GM21576 (cell line): ENCODE results near the gene BBC3.
"Not testable (repeated sequence)": the region's sequence is repeated elsewhere in the genome, so short reads cannot be mapped to it uniquely, and the experiment has no call there.

Source experiments
- ATAC-seq: cut with Tn5 transposase; IDR thresholded peaks from one replicate; pipeline ENCODE4 v1.9.1; 2021; ENCODE audit warnings: mild to moderate bottlenecking, moderate library complexity; ENCODE audit not compliant: unreplicated experiment

Gene BBC3

DNA sequence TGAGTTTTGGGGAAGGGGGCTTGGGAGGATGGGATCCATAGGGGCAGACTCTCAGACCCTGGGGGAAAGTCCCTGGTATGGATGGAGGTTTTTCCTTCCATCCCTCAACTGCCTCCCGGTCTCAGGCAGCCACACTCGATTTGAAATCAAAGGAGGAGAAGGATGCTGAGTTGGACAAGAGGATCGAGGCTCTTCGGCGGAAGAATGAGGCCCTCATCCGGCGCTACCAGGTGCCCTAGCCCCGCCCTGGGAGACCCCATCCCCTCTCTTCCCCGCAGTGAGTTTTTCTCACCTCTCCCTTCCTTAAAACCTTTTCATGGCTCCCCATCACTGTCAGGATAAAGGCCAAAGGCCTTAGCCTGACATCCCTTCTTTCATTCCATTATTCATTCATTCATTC, 27.4 kb upstream of the BBC3 start:
- ATAC-seq = no peak

DNA sequence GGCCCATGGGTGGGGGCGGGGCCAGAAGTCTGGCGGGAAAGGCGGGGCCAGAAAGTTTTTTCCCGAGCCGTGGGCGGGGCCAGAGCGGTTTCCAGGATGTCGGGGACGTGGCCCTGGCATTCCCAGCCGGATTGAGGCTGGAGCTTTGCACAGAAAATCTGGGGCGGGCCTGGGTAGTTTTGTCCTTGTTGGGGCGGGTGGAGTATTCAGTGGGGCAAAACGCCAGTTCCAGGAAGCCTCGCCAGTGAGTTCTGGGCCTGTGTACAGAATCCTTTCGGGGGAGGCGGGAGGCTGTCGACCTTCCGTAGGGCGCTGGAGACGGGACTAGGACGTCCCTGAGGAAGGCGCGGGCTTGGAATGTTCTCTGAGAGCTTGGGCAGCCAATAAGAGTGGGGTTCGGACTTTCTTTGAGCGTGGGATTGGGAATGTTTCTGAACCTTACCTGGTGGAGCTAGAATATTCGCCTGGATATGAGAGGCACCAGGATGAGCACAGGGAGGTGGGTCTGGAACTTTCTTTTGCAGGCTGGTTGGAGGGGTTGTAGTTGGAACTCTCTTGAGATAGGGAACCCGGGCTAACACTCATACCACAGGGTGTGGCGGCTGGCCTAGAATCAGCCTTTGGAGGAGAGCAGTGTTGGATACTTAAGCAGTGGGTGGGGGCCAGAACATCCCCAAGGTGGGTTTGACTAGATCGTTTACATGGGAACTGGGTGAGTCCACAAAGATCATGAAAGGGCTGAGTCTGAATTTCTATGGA, 26.6 kb upstream of the BBC3 start:
- no peak for ATAC-seq

DNA sequence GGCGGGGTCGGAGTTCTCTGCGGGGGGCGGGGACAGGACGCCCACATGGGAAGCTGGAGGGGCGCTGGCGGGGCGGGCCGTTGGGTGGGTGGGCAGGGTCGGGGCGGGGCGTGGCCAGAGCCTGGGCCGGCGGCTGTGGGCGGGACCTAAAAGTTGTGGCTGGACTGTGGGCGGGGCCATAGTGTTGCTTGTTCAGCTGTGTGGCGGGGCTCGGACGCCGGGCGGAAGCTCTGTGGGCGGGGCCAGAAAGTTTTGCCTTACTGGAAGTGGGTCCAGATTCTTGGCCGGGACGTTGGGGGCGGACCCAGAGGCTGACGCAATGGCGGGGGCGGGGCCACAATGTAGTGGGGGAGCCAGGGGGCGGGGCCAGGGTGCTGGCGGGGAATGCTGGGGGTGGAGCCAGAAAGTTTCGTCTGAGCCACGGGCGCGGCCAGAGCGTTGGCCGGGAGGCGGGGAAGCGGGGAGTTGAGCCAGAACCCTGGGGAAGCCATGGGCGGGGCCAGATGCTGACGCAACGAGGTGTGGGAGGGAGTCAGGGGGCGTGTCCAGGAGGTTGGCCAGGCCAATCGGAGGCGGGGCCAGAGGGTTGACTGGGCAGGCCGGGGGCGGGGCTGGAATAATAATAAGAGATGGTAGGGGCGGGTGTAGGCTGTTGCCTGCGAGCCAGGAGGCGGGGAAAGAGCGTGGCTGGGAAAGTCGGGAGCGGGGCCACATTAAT, 25.9 kb upstream of the BBC3 start:
- ATAC-seq = peak; percentile 62

DNA sequence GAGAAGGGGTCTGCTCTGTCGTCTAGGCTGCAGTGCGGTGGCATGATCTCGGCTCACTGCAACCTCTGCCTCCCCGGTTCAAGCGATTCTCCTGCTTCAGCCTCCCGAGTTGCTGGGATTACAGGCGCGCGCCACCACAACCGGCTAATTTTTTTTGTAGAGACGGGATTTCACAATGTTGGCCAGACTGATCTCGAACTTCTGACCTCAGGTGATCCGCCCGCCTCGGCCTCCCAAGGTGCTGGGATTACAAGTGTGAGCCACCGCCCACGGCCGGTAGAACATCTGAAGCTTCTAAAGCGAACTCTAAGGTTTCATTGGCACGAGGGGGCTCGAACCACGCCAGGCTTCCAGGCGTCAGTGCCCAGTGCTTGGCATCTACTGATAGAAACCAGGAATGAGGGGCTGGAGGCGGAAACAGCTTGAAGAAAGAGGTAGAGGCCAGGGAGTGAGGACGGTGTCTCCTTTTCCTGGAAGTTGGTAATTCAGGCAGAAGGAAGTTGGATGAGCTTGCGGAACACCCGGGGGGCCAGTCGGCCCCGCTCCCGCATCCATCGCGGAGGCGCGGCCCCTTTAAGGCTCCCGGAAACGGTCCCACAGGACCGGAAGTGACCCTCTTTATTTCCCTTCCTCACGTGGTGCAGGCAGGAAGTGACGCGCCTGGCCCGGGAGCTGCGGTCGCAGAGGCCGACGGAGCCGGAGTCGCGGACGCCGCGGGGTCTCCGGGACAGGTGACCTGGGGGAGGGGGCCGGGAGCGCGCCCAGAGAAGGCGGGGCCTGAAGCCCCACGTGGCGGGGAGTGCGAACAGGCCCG, 25.1 kb upstream of the BBC3 start, which contains the start of gene CCDC9:
CCDC9 (plus strand) TSS at position 647 of the 814 bp plus-strand sequence. CDS start 1,876 bp downstream, outside the sequence.
- ATAC-seq = peak; percentile 41

DNA sequence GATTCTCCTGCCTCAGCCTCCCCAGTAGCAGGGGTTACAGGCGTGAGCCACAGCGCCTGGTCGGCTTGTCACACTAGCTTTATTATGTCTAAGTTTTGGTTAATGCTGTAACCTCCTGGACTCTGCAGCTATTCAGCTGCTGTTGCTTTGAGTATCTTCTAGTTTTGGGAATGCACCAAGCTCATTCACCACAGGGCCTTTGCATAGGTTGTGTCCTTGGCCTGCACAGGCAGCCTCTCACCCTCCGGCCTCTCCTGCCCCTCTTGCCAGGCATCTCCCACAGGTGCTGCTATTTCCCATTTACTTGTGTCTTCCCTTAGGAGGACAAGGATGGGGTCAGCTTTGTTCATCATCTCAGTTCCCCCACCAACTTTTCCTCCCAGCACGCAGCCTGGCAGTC, 23.0 kb upstream of the BBC3 start:
- no peak for ATAC-seq

DNA sequence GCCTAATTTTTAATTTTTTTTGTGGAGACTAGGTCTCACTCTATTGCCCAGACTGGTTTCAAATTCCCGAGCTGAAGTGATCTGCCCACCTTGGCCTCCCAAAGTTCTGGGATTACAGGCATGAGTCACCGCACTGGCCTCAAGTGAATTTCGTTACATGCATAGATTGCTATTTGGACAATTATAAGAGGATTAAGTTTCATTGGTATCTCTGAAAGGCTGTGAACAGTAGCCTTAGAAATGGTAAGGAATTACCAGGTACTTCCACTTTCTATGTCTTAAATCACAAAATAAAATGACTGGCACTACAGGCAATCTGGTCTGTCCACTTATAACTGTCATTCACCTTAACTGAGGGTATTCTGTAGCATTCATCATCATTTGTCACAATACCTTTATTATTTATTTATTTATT, 22.5 kb upstream of the BBC3 start:
- no peak for ATAC-seq

DNA sequence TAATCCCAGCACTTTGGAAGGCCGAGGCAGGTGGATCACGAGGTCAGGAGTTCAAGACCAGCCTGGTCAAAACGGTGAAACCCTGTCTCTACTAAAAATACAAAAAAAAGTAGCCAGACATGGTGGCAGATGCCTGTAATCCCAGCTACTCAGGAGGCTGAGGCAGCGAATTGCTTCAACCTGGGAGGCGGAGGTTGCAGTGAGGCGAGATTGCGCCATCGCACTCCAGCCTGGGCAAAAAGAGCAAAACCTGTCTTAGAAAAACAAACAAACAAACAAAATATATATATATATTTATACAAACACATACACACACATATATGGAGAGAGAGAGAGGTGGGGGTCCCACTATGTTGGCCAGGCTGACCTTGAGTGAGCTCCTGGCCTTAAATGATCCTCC, 22.0 kb upstream of the BBC3 start:
- not testable (repeated sequence) for ATAC-seq

DNA sequence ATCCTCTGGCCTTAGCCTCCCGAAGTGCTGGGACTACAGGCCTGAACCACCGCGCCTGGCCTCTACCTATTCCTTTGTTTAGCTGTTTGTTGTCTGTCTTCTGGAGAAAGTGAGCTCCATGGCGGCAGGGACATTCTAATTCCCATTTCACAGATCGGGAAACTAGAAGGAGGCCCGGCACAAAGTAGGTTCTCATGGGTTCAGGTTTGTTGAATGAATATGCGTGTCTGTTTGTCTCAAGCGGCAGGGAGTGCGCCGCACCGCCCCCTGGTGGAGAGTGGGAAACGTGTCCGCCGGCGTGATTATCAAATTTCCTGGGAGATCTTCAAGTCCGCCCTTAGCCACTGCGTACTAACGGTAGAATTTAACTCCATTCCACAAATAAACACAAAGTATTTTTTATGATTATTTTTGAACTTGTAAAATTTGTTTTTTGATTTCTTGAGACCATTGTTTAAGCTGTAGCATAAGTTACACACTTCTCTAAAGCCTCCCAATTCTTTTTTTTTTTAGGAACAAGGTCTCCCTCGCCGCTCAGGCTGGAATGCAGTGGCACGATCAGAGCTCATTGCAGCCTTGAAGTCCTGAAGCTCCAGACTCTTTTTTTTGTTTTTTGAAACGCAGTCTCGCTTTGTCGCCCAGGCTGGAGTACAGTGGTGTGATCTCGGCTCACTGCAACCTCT, 16.4 kb upstream of the BBC3 start:
- ATAC-seq = no peak

DNA sequence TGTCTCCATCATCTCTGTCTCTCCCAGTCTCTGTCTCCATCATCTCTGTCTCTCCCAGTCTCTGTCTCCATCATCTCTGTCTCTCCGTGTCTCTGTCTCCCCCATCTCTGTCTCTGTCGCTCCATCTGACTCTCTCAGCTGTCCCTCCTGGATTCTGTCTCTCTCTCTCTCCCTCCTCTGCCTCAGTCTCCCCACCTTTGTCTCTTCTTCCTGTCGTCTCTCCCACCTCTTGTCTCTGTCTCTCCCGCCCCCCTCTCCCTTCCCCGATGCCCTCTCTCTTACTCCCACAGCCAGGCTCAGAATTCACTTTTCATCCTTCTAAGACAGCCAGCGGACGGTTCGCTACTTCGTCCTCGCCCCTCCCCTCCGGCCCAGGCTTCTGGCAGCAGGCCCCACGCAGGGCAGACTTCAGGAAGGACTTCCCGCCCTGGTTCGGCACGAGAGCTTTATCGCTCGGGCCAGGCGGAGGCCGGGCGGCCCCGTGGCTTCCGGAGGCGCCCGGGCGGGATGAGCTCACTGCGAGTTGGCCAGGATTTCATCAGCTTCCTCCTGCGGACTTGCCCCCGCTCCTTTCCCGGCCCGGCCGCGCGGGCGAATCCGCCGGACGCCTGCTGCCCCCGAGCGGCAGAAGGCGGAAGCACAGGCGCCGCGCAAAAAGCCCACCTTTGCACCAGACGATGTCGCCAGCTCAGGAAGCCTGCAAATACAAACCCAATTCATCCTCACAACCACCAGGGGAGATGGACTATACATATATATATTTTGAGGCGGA, 13.0 kb upstream of the BBC3 start:
- peak; percentile 61 for ATAC-seq

DNA sequence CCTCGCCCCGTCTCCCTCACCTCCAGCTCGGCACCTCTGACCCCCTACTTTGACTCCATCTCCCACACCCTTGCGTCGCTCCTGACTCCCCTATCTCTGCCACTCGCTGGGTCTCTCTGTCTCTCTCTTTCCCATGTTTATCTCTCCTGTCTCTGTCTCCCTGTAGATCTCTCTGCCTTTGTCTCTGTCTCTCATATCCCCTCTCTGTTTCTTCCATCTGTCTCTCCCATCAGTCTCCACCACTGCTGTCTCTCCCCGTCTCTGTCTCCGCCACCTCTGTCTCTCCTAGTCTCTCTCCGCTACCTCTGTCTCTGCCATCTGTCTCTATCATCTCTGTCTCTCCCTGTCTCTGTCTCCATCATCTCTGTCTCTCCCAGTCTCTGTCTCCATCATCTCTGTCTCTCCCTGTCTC, 12.4 kb upstream of the BBC3 start:
- ATAC-seq = no peak

DNA sequence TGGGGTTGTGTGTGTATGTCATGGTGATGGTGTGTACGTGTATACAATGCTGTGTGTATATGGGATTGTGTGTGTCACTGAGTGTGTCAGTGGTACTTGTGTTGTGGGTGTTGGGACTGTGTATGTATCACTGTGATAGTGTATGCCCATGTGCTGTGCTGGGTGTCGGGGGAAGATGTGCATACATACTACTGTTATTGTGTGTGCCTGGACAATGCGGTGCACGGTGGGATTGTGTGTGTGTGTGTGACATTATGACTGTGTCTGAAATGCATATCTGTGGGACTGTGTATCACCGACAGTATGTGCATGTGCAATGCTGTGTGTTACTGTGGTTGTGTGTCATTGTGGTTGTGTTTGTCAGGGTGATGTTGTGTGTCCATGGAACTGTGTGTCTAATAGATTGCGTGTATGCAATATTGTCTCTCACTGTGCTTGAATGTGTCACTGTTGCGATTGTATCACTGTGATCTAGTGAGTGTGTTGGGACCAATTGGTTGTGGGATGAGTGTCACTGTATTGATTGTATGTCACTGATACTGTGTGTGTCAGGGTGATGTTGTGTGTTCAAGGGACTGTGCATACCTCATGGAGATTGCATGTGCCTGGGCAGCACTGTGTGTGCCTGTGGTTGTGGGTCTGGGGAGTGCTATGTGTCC, 11.0 kb upstream of the BBC3 start:
- ATAC-seq = no peak

DNA sequence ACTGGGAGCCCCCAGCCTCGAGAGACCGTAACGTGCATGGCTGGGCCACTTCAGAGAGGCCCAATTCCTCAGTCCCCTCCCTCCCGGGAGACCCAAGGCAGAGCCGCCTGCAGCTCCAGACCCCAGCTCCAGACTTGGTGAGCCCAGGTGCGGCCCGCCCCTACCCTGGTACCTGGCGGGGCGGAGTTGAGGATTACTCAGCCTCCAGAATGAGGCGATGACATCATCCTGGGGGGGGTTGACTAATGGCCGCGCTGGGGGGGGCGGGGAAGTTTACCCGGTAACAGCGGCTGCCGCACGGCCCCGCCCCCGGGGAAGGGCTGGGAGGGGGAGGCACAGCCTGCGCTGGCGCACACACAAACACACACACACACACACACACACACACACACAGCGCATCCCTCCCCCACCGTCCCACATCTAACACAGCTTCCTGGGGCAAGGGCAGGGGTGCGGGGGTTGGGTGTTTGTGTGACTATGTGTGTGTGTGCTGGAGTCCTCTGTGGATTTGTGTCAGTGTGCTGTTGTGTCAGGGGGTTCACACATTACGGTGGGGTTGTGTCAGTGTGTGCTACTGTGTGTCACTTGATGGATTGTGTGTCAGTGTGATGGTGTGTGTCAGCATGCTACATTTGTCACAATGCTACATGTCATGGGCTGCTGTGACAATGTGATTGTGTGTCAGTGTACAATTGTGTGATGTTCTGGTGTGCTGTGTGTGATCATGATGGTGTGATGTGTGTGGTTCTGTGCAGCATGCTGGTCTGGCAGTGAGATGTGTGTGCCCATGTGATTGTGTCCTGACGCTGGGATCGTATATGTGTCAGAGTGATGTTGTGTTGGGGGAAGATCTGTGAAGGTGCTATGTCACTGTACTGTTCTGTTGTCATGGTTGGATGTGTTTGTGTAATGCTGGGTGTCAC, 10.3 kb upstream of the BBC3 start:
- no peak for ATAC-seq

DNA sequence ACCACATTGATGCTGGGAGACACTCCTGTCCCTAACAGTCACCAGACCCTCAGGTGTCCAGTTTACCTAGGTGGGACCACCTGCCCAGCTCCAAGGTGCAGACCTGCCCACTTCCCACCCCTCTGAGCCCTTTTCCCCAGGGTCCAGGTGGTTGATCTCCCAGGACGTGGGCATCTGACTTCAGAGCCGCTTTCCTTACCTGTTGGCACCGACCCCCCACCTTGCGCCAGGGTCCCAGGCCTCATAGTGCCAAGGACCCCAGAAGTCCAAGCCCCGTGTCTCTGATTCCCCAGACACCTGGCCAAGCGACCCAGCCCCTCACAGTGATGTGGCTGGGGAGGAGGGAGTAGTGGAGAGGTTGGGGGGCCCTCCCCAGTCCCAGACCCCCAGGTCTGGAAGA, 9.6 kb upstream of the BBC3 start:
- no peak for ATAC-seq

DNA sequence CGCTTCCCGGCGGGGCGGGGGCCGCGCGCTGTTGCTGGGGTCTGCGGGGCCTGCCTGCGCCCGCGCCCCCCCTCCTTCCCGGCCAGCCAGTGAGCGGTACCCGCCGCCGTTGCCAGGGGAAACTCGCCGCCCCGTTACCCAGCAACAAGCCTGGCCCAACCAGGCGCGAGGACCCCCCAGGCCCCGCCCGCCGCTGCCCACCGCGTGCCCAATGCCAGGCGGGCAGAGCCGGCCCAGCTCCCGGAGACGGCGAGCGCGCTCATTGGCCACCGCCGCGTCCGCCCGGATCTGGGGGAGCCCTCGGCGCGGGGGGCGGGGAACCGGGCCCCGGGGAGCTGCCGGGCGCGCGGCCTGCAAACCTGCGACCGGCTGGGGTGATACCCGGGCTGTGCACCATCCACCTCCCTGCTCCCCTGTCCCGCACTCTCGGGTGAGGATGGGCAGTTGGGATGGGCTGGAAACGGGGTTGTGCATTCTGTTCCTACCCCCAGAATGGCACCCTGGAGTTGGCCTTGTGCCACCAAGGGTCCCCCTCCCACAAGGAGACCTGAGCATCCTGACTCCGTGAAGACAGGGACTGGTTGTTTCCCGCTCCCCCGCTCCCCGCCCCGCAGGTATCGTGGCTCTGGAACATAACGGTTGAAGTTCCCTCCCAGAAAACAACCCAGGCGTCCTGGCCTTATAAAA, 8.8 kb upstream of the BBC3 start:
- ATAC-seq = no peak

DNA sequence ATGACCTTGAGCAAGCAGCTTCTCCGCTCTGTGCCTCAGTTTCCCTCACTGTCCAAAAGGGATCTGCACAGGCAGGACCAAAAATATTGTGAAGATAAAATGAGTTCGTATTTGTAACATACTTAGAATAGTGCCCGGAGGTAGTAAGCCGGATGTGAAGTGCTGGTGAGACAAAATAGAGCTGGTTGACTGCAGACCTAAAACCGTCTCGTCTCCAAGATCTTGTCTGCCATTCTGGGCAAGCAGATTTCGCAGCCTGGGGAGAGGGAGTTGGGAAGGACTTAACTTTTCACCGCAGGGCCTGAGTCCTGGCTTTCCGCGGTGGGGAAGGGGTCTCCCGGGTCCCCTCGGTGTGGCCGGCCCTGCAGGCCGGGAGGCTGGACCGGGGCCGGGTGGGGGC, 8.2 kb upstream of the BBC3 start:
- ATAC-seq = no peak

DNA sequence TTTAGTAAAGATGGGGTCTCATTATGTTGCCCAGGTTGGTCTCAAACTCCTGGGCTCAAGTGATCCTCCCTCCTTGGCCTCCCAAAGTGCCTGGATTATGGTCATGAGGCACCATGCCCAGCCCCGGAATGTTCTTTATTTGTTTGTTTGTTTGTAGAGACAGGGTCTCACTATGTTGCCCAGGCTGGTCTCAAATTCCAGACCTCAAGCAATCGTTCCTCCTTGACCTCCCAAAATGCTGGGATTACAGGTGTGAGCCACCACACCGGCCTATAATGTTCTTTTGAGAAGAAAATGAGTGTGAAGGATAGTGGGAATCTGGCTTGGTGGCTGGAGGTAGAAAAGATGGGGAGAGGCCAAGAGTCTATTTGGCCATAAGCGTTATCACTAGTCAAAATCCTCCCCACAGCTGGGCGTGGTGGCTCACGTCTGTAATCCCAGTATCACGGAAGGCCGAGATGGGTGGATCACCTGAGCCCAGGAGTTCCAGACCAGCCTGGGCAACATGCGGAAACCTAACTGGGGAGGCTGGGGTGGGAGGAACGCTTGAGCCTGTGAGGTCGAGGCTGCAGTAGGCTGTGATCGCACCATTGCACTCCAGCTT, 5.2 kb upstream of the BBC3 start:
- no peak for ATAC-seq

DNA sequence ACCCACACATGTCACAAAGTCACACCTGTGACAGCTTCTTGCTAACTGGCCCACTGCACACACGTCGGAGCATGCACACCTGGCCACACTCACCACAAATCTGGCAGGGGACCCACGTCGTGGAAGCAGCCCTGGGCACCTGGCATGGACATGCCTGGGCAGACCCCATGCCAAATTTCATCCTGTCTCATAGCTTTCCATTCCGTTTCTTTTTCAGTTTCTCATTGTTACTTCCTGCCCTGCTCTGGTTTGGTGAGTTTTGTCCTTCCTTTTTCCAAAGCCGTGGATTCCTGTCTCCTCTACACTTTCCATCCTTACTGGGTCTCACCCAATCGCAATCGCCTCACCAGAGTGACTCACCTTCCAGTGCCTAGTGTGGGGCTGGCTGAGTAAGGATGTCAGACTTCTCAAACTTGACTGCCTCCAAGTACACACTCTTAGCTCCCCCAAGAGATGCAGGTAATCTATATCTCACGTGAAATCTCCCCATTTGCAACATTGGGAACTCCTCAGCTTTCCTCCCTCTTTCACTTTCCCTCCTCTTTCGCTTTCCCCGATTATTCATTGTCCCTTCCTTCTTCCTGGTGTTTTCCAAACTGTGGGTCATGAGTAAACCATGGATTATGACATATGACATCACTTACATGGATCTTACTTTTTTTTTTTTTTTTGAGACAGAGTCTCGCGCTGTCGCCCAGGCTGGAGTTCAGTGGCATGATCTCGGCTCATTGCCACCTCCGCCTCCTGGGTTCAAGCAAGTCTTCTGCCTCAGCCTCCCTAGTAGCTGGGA, 1.6 kb upstream of the BBC3 start:
- no peak for ATAC-seq
